HG03025 (cell line): ENCODE results near the gene BMP8A.
A peak's percentile ranks its signal among the peaks of the same experiment; 100 is the strongest.
"Not testable (repeated sequence)": the region's sequence is repeated elsewhere in the genome, so short reads cannot be mapped to it uniquely, and the experiment has no call there.

Experiments used
- ATAC-seq: cut with Tn5 transposase; IDR thresholded peaks from one replicate; pipeline ENCODE4 v1.9.1; 2021; ENCODE audit warnings: mild to moderate bottlenecking, moderate library complexity; ENCODE audit not compliant: unreplicated experiment, low FRiP score

Gene BMP8A

GRCh38 chr1:39478126-39478915 lies 13.1 kb upstream of the BMP8A start:
- no peak for ATAC-seq

- no peak for ATAC-seq
Measured at GRCh38 chr1:39481289-39481688, 10.1 kb upstream of the BMP8A start.

- ATAC-seq: no peak
Measured at GRCh38 chr1:39483276-39483675, 8.2 kb upstream of the BMP8A start.

- ATAC-seq: no peak
Measured at GRCh38 chr1:39484564-39484963, 6.9 kb upstream of the BMP8A start.

- no peak for ATAC-seq
Measured at GRCh38 chr1:39485046-39485803, 6.2 kb upstream of the BMP8A start.

GRCh38 chr1:39488012-39488545 lies 3.4 kb upstream of the BMP8A start:
- no peak for ATAC-seq

GRCh38 chr1:39488793-39489566 lies 2.5 kb upstream of the BMP8A start:
- ATAC-seq: no peak

GRCh38 chr1:39489567-39490239 lies 1.7 kb upstream of the BMP8A start:
- no peak for ATAC-seq

GRCh38 chr1:39490596-39491145 lies 765 bp upstream of the BMP8A start:
- peak; percentile 18 for ATAC-seq

GRCh38 chr1:39492118-39493042 lies 944 bp downstream of the BMP8A start:
- ATAC-seq: not testable (repeated sequence)

GRCh38 chr1:39493043-39493810 lies 1.8 kb downstream of the BMP8A start:
- not testable (repeated sequence) for ATAC-seq

GRCh38 chr1:39494671-39495410 lies 3.4 kb downstream of the BMP8A start:
- no peak for ATAC-seq

GRCh38 chr1:39496520-39496919 lies 5.1 kb downstream of the BMP8A start:
- not testable (repeated sequence) for ATAC-seq

GRCh38 chr1:39497585-39497984 lies 6.1 kb downstream of the BMP8A start:
- ATAC-seq: no peak

- ATAC-seq: not testable (repeated sequence)
Measured at GRCh38 chr1:39498096-39498710, 6.8 kb downstream of the BMP8A start.

GRCh38 chr1:39498821-39499220 lies 7.4 kb downstream of the BMP8A start:
- ATAC-seq: not testable (repeated sequence)

- no peak for ATAC-seq
Measured at GRCh38 chr1:39499668-39500067, 8.2 kb downstream of the BMP8A start.
